Panc1 (cell line): ENCODE data around the gene GRM1. TPM values are rescaled to one million over a fixed set of nuclear protein-coding genes. Genes with fewer than 3 reads are reported as not detected.

Source experiments
- ATAC-seq: fragments of 200-7000 bp; cut with Tn5 transposase; 2 replicates; pipeline ENCODE4 v1.9.1; 2020; ENCODE audit warnings: mild to moderate bottlenecking, moderate library complexity
- BruUV-seq: library from RNA; stranded (reverse); fragments of 400-500 nt; replicated peaks from 2 replicates; lab custom pipeline; 2021; lab: Mats Ljungman, UMichigan
- CTCF ChIA-PET: fragments of 300-600 bp; sonication (Branson Sonifier 250); formaldehyde crosslinking; loops from one replicate; lab custom pipeline; 2022; ENCODE audit warnings: antibody characterized with exemption; lab: Charles Lee
- POLR2A ChIA-PET: fragments of 300-600 bp; sonication (Branson Sonifier 250); formaldehyde crosslinking; loops from one replicate; lab custom pipeline; 2022; ENCODE audit warnings: antibody characterized with exemption; lab: Charles Lee
- DNase-seq: peaks from one replicate; pipeline ENCODE4 v3.0.0-alpha.2; 2010; ENCODE audit warnings: low read depth, low spot score
- H3K27ac ChIP-seq: 2 replicates; pipeline ENCODE4 v1.5.1; 2011; ENCODE audit warnings: mild to moderate bottlenecking, low read length, inconsistent platforms
- H3K27me3 ChIP-seq: fragments of 200-500 bp; sonication (Bioruptor generic); 2 replicates; pipeline ENCODE4 v1.6.0; 2014; ENCODE audit warnings: low read length, inconsistent platforms; ENCODE audit not compliant: control insufficient read depth, insufficient read depth
- H3K36me3 ChIP-seq: fragments of 200-500 bp; sonication (Bioruptor generic); 2 replicates; pipeline ENCODE4 v1.5.1; 2014; ENCODE audit warnings: inconsistent platforms, mild to moderate bottlenecking, low read length, moderate library complexity; ENCODE audit not compliant: control insufficient read depth, insufficient read depth
- H3K4me1 ChIP-seq: 2 replicates; pipeline ENCODE4 v1.5.1; 2011; ENCODE audit warnings: inconsistent platforms, mild to moderate bottlenecking, low read length, moderate library complexity; ENCODE audit not compliant: control insufficient read depth, insufficient read depth
- H3K4me3 ChIP-seq, 2 experiments: 2 replicates each; pipeline ENCODE4 v1.5.1; 2011 to 2012; ENCODE audit warnings: low read depth in 2 of 2, low read length in 2 of 2, mild to moderate bottlenecking in 2 of 2, inconsistent platforms in 1 of 2, moderate library complexity in 1 of 2
- H3K9me3 ChIP-seq: fragments of 200-500 bp; sonication (Bioruptor generic); 2 replicates; pipeline ENCODE4 v1.5.1; 2014; ENCODE audit warnings: low read depth, mild to moderate bottlenecking, inconsistent platforms, low read length, moderate library complexity; ENCODE audit not compliant: control insufficient read depth, insufficient read depth
- CTCF ChIP-seq: fragments of 450-650 bp; IDR thresholded peaks from 2 replicates; pipeline ENCODE4 v1.5.1; 2017; ENCODE audit warnings: mild to moderate bottlenecking
- POLR2AphosphoS5 ChIP-seq: IDR thresholded peaks from 2 replicates; pipeline ENCODE4 v1.6.1; 2012; ENCODE audit warnings: mild to moderate bottlenecking, low read depth, low read length, moderate library complexity
- SIN3A ChIP-seq: IDR thresholded peaks from 2 replicates; pipeline ENCODE4 v1.6.1; 2012; ENCODE audit warnings: low read depth, mild to moderate bottlenecking, low read length, moderate library complexity, borderline replicate concordance; ENCODE audit not compliant: insufficient read depth
- TCF7L2 ChIP-seq: IDR thresholded peaks from 2 replicates; pipeline ENCODE4 v1.6.1; 2011; ENCODE audit warnings: mild to moderate bottlenecking, low read depth, low read length, inconsistent platforms
- in situ Hi-C: cut with HindIII; loops from 2 replicates; pipeline ENCODE4 v1.10.0; 2016; ENCODE audit warnings: low sequenced_read_pairs, low pct_unique_long_range_greater_than_20kb
- intact Hi-C: fragments of 100-400 bp; cut with micrococcal nuclease; formaldehyde crosslinking; loops from one replicate; pipeline ENCODE4 v1.10.0; 2022; ENCODE audit not compliant: unreplicated experiment
- total RNA-seq: library from RNA; stranded (reverse); gene quantifications from one replicate; pipeline ENCODE4 v1.2.1, GENCODE V29; 2021; ENCODE audit not compliant: unreplicated experiment
- TF ChIP-seq, protein P1 (sequence below), 2 experiments: IDR thresholded peaks; 2 replicates each; pipeline ENCODE4 v1.6.1; 2011 to 2012; ENCODE audit warnings: low read depth in 2 of 2, control low read depth in 1 of 2, low read length in 1 of 2, mild to moderate bottlenecking in 1 of 2, moderate library complexity in 1 of 2; ENCODE audit not compliant: insufficient read depth in 1 of 2

GRM1 gene
- total RNA-seq, 1 experiment from 2014 or later = not detected

- no peak for ATAC-seq
- no peaks in the 10 kb centered on the region for H3K36me3 ChIP-seq
- no peak for DNase-seq
- H3K4me1 ChIP-seq = no peaks in the 10 kb centered on the region
- intact Hi-C loops = no loop called here
- no peaks in the 10 kb centered on the region for H3K27me3 ChIP-seq
- in situ Hi-C loops = no loop called here
- no peaks in the 10 kb centered on the region for H3K9me3 ChIP-seq
- TF ChIP-seq SIN3A (no peak), TCF7L2 (no peak)
- TF ChIP-seq, protein P1, sequence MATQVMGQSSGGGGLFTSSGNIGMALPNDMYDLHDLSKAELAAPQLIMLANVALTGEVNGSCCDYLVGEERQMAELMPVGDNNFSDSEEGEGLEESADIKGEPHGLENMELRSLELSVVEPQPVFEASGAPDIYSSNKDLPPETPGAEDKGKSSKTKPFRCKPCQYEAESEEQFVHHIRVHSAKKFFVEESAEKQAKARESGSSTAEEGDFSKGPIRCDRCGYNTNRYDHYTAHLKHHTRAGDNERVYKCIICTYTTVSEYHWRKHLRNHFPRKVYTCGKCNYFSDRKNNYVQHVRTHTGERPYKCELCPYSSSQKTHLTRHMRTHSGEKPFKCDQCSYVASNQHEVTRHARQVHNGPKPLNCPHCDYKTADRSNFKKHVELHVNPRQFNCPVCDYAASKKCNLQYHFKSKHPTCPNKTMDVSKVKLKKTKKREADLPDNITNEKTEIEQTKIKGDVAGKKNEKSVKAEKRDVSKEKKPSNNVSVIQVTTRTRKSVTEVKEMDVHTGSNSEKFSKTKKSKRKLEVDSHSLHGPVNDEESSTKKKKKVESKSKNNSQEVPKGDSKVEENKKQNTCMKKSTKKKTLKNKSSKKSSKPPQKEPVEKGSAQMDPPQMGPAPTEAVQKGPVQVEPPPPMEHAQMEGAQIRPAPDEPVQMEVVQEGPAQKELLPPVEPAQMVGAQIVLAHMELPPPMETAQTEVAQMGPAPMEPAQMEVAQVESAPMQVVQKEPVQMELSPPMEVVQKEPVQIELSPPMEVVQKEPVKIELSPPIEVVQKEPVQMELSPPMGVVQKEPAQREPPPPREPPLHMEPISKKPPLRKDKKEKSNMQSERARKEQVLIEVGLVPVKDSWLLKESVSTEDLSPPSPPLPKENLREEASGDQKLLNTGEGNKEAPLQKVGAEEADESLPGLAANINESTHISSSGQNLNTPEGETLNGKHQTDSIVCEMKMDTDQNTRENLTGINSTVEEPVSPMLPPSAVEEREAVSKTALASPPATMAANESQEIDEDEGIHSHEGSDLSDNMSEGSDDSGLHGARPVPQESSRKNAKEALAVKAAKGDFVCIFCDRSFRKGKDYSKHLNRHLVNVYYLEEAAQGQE (IDR thresholded peaks at IDR 0.05; ENCODE audit: insufficient read depth in 1 of 2, low read depth in 2 of 2, low read length in 1 of 2) = no peak
- ChIA-PET POLR2A (no interaction called here), CTCF (no interaction called here)
- BruUV-seq = no TSS peak
- no peak overlapping the region for H3K4me3 ChIP-seq
- H3K27ac ChIP-seq = no peak overlapping the region
Observed at GRCh38 chr6:146331013-146331412, 302.2 kb downstream of the GRM1 start.

DNA sequence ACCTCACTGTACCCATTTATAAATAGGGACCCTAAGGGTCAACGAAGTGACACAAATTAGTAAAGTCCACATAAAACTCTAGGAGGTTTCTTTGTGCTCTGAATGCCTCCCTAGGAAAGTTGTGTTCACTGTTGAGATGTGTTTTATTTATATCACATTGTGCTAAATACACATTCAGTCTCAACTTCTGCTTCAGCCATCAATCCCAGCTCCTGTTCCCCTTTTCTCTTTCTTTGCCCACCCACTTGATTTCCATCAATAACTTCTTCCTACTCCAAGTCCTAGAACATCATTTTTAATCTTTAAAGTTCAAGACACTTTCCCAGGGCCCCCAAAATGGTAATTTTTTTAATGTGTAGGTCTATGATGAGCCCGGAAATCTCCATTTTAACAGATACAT is 306.5 kb downstream of the GRM1 start:
- intact Hi-C loops (no loop called here), in situ Hi-C loops (no loop called here)
- no TSS peak for BruUV-seq
- TF ChIP-seq CTCF (no peak), POLR2AphosphoS5 (no peak), TCF7L2 (no peak), SIN3A (no peak)
- TF ChIP-seq, protein P1 (IDR thresholded peaks at IDR 0.05; ENCODE audit: insufficient read depth in 1 of 2, low read depth in 2 of 2, low read length in 1 of 2) = no peak
- ChIA-PET CTCF (no interaction called here), POLR2A (no interaction called here)
- Histone ChIP-seq H3K36me3 (no peaks in the 10 kb centered on the region), H3K27ac (no peak overlapping the region), H3K9me3 (no peaks in the 10 kb centered on the region), H3K4me3 (no peak overlapping the region), H3K27me3 (no peaks in the 10 kb centered on the region), H3K4me1 (no peaks in the 10 kb centered on the region)
- ATAC-seq (no peak), DNase-seq (no peak)
